RKO (cell line): Measurements from ENCODE around the gene PBX4.

Experiments used
- DNase-seq: peaks from one replicate; pipeline ENCODE4 v3.0.0-alpha.2; 2016; ENCODE audit warnings: low spot score

The PBX4 gene

DNA sequence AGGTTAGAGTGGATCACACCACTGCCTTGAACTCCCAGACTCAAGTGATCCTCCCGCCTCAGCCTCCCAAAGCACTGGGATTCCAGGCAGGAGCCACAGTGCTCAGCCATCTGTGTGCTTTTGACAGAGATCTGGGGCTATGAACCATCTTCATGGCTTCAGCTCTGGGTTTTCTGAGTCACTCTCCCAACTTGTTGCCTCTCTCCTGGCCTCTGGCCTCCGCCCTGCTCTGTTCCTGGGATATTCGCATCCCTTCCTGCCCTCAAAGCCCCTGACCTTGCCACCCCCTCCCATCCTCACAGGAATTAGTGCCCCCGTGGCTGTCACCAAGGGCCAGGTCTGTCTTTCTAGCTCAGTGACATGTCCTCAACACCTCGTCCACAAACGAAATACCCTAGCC is 30.7 kb upstream of the PBX4 start:
- DNase-seq, result no peak

DNA sequence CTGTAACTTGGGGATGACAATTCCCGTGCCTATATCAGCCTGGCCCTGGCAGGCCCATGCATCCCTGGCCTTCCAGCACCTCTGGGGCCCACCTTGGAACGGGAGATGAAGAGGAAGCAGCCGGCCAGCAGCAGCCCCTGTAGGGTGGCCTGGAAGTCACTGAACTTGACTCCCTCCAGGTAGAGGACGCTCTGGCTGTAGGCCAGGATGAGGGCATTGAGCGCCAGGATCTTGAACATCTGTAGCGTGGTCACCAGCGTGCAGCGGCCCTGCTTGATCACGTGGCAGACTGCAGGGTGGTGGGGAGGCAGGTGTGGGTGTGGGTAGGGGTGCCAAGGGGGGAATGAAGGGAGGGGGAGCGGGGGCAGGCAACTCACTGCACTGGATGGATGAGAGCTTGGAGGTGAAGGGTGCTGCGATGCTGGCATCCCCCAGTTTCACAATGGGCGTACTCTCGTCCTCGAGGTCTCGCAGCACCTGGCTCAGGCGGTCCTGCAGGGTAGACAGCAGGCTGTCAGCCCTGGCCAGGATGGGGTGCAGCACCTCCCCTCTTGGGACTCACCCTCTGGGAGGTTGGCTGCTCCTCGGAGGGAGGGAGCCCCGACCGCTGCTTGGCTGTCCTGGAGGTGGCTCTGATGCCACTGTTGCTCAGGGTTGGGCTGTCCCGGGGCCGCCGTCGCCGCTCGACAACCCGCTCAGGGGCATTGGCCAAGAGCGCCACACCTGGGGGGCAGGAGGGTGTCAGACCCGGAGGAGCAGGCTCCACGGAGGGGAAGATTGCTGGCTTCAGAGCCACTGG is 28.7 kb upstream of the PBX4 start:
- DNase-seq, result no peak

DNA sequence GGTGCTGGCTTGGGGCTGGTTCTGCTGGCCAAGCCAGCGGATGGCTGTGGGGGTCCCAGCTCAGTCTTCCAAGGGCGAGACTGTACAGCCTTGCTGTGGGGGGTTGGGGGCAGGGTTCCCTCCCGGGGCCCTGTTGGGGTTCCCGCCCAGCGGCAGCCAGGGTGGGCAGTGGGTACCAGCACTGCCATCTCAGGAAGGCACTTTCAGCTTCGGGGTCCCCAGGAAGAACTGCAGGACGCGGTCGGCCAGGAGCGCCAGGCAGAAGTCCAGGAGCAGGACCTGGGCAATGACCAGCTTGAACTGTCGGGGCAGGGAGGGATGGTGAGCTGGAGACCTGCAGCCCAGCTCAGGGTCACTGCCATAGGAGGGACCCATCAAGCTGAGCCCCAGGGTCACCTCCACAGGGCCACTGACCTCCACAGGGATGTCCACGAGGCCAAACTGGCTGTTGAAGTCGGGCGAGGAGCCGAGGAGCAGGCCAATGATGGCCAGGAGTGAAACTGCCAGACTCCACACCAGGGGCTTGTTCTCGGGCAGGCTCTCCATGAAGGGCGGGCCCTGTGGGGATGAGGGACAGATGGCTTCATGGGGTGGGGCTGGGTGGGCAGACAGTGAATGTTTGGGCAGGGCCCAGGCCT is 26.9 kb upstream of the PBX4 start:
- DNase-seq, result no peak

DNA sequence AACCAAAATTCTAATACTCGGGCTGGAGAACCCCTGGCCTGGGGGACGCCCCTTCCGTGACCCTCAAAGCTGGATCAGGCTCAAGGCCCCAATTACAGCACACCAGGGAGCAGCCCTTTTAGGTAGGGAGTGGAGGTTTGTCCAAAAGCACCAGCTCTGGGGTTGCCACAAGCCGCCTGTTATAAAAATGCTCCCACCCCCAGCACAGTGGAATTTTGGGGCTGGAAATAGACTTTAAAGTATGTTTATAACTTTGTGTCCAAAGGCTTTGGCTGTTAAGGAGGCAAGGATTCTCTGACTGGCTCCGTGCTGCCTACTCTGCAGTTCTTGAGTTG is 25.5 kb upstream of the PBX4 start:
- DNase-seq, result no peak

DNA sequence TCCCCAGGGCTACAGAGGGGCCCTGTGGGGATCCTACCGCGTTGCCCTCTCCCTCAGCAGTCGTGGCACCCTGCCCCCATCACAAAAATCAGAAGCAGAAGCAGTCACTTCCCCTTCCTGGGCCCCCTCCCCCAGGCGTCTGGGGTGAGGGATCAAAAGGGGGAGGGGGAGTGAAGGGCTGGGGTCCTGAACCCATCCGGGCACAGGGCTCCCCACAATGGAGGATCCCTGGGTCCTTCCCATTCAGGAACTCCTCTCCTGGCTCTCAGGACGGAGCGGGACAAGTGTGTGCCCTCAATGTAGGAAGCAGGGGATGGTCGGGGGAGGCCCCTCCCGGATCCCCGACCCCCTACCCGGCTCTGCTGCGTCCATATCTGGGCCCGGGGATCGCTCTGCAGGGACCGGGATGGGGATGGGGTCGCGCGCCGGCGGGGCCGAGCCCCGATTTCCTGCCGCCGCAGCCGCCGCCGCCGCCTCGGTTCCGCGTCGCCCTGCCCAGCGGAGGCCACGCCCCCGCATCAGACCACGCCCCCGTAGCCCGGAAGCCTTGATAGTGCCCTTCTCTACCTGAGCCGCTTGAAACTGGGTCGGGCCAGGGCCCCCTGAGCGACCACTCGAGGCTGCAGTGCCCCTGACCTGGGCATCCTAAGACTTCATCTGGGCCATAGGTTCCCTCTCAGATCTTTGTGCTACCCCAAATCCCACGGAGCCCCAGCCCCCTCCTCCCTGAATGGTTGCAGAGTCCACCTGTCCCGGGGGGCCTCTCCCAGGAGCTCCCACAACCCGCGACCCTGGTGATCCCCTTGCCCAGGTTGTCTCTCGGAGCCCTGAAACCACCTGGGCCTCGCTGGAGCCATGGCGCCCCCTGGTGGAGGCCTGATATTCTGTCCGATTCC is 24.9 kb upstream of the PBX4 start, which contains the start of gene GMIP:
TSS of gene GMIP (minus strand) at position 500 of the 896 bp plus-strand sequence. CDS start at position 372, 128 bp downstream.
- peak; percentile 72 for DNase-seq

DNA sequence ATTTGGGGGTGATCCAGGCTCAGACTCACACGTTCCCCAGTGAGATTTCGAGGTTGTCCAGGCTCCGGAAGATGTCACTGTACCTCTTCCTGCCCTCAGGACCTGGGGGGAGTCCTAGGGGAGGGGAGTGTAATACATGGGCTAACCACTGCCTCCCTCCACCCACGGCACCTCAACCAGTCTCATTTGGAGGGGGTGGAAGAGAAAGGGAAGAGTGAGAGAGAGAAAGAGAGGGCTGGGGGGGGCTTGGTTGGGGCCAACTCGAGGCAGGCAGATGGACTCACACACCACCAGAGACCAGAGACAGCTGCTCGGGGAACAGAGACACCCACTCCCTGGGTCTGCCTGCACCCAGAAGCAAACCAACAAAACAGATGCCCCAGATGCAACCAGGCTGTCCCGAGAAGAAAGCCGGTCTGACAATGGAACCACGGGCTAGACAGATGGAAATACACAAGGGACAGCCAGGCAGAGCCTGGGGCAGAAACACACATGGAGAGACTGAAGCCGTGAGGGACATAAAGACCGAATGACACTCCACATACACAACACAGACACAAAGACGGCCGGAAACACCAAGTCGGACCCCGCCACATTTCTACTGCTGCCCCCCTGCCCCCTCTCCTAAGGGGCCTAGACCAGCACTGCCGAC is 24.1 kb upstream of the PBX4 start:
- DNase-seq, result peak; percentile 51

DNA sequence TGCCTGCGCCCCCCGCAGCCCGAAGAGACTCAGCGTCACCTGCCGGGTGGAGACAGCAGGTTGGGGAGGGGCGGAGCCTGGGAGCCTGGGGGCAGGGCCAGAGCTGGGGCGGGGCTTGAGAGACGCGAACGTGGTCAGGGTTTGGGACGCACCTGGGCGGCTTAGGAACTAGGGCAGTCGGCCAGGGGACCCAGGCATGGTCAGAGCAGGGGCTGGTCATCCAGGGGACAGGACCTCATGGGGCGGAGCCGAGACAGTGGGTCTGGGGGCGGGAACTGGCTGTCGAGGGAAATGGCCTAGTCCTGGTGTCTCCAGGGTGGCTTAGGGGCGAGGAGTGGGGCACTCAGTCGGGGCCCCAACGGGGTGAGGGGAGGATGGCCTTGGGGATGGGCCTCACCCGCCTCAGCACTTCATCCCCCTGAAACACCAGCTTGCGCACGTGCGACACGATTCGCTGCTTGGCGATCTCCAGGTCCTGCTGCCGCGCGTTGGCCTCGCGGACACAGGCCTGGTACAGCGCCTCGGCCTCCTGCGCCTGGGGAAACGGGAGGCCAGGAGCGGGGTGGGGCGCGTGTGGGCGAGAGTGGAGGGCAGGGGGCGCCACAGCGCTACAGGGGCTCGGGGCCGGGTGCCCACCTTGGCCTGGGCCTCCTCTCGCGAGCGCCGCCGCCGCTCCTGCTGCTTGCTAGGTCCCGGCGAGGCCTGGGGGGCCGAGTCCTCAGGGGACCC is 19.2 kb upstream of the PBX4 start:
- no peak for DNase-seq

DNA sequence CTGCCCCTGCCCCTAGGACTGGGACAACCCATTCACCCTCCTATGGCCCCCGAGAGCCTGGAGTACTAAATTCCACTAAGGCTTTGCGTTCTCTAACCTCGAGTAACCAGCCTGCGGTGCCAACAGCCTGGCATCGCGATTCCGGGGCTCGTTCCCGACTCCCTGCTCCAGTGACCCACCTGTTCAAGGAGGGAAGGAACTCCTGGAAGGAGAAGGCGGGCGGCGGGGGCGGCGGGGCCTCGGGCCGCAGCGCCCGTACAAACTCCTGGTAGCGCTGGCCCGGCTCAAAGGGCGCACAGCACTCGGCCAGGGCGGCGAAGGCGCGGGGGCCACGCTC is 18.7 kb upstream of the PBX4 start:
- no peak for DNase-seq

DNA sequence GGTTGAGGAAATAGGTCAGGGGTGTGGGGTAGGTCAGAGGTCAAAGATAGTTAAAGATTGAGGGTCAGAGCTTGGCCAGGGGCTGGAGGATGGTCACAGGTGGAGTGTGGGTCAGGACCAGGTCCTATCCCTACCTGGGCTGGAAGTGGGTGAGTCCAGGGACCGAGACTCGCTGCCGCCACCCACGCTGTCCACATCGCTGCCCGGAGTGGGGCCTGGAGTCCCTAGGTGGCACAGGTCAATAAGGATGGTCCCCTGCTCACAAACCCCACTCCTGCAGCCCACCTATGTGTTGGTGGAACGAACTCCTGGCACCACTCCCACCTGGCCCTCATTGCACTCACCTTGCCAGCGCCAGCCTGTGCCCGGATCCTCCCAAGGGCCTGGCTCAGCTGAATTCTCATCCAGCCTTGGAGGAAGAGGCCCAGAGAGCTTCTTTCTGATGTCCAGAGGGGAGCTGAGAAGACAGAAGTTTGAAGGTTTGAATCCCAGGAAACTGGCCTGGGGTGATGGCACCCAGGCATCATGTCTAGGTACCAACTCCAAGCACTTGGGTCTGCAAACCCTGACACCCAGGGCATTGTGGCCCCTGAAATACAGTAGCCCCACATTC is 18.2 kb upstream of the PBX4 start:
- no peak for DNase-seq

DNA sequence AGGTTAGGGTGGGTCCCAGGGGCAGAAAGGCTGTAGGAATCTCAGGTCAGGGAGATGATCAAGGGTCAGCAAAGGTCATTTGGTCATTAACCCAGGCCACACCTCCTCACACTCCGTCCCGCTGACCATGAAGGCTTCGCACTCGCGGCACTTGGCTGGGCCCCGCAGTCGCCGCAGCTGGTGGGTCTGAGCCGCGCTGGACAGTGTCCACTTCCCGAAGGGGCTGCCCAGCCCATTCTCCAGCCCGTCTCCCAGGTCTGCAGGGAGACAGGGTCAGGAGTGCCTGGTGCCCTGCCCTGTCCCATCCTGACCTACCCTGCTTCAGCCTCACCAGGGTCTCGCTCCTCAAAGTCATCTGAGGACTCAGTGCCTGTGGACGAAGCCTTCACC is 16.8 kb upstream of the PBX4 start:
- DNase-seq, result no peak

DNA sequence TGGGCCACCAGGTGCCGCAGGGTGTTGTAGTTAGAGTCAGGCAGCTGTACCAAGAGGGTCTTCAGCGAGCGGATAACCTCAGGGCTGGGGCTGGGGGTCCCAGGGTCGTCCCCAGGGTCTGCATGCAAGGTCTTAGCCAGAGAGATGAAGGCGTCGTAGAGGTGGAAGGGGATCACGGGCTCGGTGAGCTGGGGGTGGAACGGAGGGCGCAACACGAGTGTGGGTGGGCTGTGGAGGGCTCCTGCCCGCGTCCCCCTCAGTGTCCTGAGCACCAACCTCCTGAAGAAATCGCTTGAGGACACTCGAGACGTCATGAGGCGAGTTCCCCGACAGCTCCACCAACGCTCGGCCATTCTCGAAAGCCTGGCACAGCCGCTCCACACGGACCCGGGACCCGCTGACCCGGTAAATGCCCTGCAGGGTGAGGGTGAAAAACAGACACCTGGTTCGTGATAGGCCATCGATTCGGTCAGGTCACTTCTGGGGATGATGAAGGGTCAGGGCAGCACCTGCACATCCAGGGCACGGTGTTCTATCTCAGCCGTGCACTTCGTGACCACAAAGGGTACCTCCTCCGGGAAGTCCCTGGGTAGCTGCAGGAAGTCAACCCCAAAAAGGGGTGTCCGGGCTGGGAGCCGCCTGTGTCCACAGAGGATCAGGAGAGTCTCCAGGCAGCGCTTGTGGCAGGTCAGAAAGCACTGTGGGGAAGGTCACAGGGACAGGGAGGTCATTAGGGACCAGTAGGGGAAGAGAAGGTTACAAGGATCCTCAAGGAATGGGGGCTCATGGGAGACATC is 16.2 kb upstream of the PBX4 start:
- DNase-seq, result no peak

DNA sequence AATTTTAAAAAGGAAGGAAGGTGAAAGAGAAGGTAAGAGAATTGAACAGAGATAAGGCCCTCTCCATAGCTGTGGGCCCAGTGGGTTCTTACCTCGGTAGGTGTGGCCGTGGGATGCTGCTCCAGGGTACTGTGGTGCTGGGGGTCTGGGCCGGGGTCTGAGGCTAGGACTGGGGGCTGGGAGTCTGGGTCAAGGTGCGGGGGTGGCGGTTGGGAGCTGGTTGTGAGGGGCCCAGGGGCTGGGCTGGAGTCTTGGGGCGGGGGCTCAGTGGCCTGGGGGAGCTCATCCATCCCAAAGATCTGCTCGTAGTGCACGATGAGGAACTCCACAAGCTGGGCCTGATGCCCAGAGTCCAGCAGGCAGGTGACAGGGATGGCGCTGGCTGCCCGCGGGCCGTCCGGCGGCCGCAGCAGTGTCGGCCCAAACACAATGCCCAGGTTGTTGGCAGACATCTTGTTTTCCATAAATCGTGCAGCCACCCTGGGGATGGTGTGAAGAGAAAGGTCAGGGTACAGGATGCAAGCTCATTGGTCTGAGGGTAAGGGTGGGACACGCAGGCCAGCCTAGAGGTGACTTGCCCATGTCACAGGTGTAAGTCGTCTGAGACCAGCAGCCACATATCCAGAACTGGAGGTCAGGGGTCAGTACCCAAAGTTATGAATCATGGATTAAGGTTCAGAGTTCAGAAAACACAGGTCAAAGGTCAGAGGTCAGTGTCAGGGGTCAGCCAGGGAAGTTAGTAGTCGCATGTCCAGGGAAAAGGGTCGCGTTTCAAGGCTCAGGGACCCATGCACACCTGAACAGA is 15.4 kb upstream of the PBX4 start:
- DNase-seq, result no peak

DNA sequence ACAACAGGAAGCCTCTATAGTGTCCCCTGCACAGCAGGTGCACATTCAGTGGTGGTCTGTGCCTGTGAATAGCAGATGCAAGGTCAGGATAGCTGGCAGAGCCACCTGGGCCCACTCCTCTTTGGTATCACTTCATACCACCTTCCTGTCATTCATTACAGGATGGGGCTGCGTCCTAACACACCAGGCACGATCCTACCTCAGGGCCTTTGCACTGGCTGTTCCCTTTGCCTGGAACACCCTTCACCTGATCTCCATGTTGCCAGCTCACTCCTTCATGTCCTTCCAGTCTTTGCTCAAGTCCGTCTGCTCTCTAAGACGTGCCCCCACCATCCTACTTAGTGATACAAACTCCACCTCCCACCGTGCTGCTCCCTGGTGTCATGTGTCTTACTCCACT is 14.2 kb upstream of the PBX4 start:
- DNase-seq, result no peak

DNA sequence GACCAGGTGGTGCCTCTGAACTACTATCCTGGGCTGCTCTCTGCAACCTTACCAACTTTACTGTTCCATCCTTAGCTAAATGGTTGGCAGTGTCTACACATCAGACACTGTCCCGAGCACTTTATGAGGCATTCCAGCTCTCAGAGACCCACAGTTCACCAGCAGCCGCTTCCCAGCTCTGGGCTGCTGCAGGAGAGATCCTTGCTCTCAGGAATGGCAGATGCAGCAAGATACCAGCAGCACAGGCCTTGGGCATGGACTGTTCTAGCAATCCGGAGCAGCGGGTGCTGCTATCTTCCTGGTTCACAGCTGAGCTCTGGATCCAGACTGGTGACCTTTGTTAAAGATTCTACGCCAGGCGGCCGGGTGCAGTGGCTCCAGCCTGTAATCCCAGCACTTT is 12.9 kb upstream of the PBX4 start:
- DNase-seq, result no peak

DNA sequence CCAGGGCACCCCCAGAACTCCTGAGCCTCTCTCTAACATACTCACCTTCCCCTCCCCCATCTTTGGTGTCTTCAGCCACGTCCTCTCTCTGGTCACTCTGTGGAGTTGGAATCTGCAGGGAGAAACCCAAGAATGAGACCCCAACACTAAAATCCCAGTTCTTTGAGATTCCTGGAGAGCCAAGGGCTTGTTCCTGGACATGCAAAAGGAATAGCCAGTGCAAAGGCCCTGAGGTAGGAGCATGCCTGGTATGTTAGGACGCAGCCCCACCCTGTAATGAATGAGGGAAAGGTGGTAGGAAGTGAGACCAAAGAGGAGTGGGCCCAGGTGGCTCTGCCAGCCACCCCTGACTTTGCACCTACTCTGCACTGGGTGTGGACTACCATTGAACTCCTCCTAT is 11.9 kb upstream of the PBX4 start:
- DNase-seq, result no peak

DNA sequence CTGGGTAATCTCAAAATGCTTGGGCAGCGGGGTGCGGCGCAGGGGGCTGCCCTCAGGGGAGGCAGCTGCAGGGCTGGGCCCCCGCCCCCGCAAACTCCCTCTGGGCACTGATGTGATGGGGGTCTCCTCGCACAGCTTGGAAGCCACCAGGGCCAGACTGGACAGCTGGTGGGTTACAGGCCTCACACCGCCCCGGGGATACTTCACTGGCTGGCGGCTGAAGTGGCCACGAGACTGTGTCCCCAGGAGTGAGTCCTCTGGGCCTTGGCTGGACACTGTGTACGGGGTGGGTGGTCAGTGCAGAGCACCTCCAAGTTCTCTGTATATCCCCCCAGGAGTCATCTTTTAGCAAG is 11.6 kb upstream of the PBX4 start:
- no peak for DNase-seq

DNA sequence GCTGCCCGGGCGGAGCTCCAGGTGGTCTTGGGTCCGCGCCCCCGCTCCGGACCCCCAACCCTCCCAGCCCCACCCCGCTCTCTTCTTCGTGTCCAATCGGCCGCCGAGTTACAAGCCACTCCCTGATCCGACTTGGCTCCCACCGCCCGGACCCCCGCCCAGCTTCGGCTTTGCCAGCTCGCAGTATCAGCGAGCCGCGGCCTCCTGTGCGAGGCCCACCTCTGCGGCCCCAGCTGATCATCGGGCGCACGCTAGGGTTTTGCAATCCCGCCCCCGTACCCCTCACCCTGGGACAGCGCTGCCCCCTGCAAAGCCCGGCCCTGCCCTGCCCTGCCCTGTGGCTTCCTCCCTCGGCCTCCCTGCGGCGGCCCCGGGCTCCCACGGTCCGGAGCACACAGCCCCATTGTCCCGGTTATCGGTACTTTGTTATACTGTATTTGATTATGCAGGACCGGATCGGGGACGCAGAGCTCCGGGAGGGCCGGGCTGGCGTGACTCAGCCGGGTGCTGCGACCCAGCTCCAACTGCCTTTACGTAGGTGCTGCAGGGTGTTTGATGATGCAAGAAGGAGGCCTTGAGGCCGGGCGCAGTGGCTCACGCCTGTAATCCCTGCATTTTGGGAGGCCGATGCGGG is 10.1 kb upstream of the PBX4 start:
- no peak for DNase-seq

DNA sequence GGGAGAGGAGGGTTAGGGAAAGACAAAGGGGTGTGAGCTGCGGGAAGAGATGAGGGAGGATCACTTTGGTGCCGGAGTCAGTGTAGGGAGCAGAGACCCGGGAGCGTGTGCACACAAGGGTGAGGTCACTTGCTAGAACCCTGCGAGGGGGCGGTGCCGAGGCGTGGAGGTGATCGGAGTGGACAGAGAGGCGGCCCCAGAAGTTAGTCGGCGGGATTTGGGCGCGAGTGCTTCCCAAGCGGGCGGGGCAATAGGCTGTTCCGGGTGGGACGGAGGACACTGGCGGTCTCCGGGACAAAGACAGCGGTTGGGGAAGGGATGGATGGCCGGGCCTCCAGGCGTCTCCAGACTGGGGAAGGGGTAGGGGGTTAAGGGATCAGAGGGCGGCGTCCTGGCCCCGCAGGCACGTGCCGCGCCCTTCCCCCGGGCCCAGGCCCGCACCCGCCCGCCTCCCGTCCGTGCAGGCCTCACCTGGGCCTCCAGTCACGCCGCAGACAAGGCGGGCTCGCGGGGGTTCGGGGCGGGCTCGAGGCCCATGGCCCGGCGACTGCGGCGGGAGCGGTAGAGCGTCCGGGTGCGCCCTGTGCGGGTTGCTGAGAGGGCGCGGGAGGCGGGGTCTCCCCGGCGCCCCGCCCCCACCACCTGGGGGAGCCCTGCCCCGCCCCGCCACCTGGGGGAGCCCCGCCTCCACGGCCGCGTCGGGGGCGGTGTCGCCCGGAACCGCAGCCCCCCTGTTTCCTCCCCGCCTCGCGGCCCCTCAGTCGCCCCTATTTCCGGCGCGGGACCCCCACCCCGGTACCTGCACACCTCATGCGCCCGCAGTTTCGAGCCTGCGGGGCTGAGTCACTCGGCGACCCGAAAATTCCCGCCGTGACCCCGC is 9.4 kb upstream of the PBX4 start, which contains the start of gene LPAR2:
TSS of gene LPAR2 (minus strand) at position 600 of the 880 bp plus-strand sequence. CDS start 945 bp downstream, outside the sequence.
- peak; percentile 64 for DNase-seq
